Bronchial epithelial cell (primary cell): ENCODE results near the gene HSPB8. TPM values are rescaled to one million over a fixed set of nuclear protein-coding genes. Genes with fewer than 3 reads are reported as not detected.

Experiments
- DNase-seq: peaks from one replicate; pipeline ENCODE4 v3.0.0-alpha.2; 2010; ENCODE audit warnings: low read depth
- FAIRE-seq: peaks from 2 replicates; lab custom pipeline; 2011; peaks lifted over from hg19 to GRCh38; lab: Jason Lieb, UNC
- H3K27me3 ChIP-seq: 2 replicates; pipeline ENCODE4 v1.5.1; 2011; ENCODE audit warnings: low read length; ENCODE audit not compliant: control insufficient read depth, insufficient read depth
- H3K36me3 ChIP-seq: 2 replicates; pipeline ENCODE4 v1.5.1; 2011; ENCODE audit warnings: low read length; ENCODE audit not compliant: control insufficient read depth, insufficient read depth
- H3K4me3 ChIP-seq: 2 replicates; pipeline ENCODE4 v1.5.1; 2011; ENCODE audit warnings: mild to moderate bottlenecking, low read depth, low read length, control low read depth
- CTCF ChIP-seq: IDR thresholded peaks from 2 replicates; pipeline ENCODE4 v1.5.1; 2011; ENCODE audit warnings: mild to moderate bottlenecking, moderate library complexity, low read length, control low read depth, inconsistent platforms; ENCODE audit not compliant: insufficient read depth, severe bottlenecking
- total RNA-seq: library from RNA; depleted of rRNA; stranded (reverse); fragments of >200 nt; gene quantifications from 2 replicates; pipeline ENCODE4 v1.2.1, GENCODE V29; 2014

The HSPB8 gene
- total RNA-seq, 1 donor from 2014 or later = 0.26 TPM

- TF ChIP-seq CTCF = no peak
- Histone ChIP-seq H3K27me3 (no peaks in the 10 kb centered on the region), H3K36me3 (no peaks in the 10 kb centered on the region), H3K4me3 (no peak overlapping the region)
- no peak for DNase-seq
- no peak for FAIRE-seq
Observed at GRCh38 chr12:119183942-119184695, 5.4 kb downstream of the HSPB8 start.

GRCh38 chr12:119195256-119195655 is 16.5 kb downstream of the HSPB8 start:
- no peak for DNase-seq
- H3K27me3 ChIP-seq = no peaks in the 10 kb centered on the region
- H3K4me3 ChIP-seq = no peak overlapping the region
- FAIRE-seq = no peak
- TF ChIP-seq CTCF = no peak
- H3K36me3 ChIP-seq = no peaks in the 10 kb centered on the region

GRCh38 chr12:119198440-119198839 is 19.7 kb downstream of the HSPB8 start:
- FAIRE-seq = peak; percentile 52
- no peak for DNase-seq
- no peaks in the 10 kb centered on the region for H3K27me3 ChIP-seq
- no peak for TF ChIP-seq CTCF
- no peaks in the 10 kb centered on the region for H3K36me3 ChIP-seq
- no peak overlapping the region for H3K4me3 ChIP-seq

- FAIRE-seq (no peak), DNase-seq (no peak)
- TF ChIP-seq CTCF = no peak
- no peak overlapping the region for H3K4me3 ChIP-seq
- no peaks in the 10 kb centered on the region for H3K36me3 ChIP-seq
- no peaks in the 10 kb centered on the region for H3K27me3 ChIP-seq
Observed at GRCh38 chr12:119200601-119201000, 21.9 kb downstream of the HSPB8 start.

GRCh38 chr12:119201789-119202543 is 23.2 kb downstream of the HSPB8 start:
- Histone ChIP-seq H3K27me3 (no peaks in the 10 kb centered on the region), H3K4me3 (no peak overlapping the region), H3K36me3 (no peaks in the 10 kb centered on the region)
- FAIRE-seq (no peak), DNase-seq (no peak)
- TF ChIP-seq CTCF = no peak
